Smooth muscle cell (in vitro differentiated cells): ENCODE data around the gene LRMDA. TPM values are rescaled to one million over a fixed set of nuclear protein-coding genes. Genes with fewer than 3 reads are reported as not detected.

Experiments
- DNase-seq: peaks from one replicate; lab custom pipeline; 2025; ENCODE audit not compliant: unreplicated experiment; lab: John Stamatoyannopoulos, UW
- H2AFZ ChIP-seq: fragments of 200-600 bp; sonication (generic); 2 replicates; pipeline ENCODE4 v1.6.0; 2016; ENCODE audit warnings: antibody characterized with exemption, low read depth, mild to moderate bottlenecking
- H3F3A ChIP-seq: fragments of 200-600 bp; sonication (generic); 2 replicates; pipeline ENCODE4 v1.6.0; 2017; ENCODE audit warnings: antibody characterized with exemption, low read depth
- H3K27ac ChIP-seq: fragments of 200-600 bp; sonication (generic); 2 replicates; pipeline ENCODE4 v1.5.1; 2016; ENCODE audit warnings: low read depth, mild to moderate bottlenecking
- H3K27me3 ChIP-seq: fragments of 200-600 bp; sonication (generic); 2 replicates; pipeline ENCODE4 v1.6.1; 2016; ENCODE audit warnings: low read depth, mild to moderate bottlenecking
- H3K36me3 ChIP-seq: fragments of 200-600 bp; sonication (generic); 2 replicates; pipeline ENCODE4 v1.5.1; 2016; ENCODE audit warnings: low read depth
- H3K4me1 ChIP-seq: fragments of 200-600 bp; sonication (generic); 2 replicates; pipeline ENCODE4 v1.5.1; 2016; ENCODE audit warnings: low read depth
- H3K4me2 ChIP-seq: fragments of 200-600 bp; sonication (generic); 2 replicates; pipeline ENCODE4 v1.6.0; 2016; ENCODE audit warnings: mild to moderate bottlenecking
- H3K4me3 ChIP-seq: fragments of 200-600 bp; sonication (generic); 2 replicates; pipeline ENCODE4 v1.5.1; 2016; ENCODE audit warnings: mild to moderate bottlenecking
- H3K79me2 ChIP-seq: fragments of 200-600 bp; sonication (generic); 2 replicates; pipeline ENCODE4 v1.6.0; 2016; ENCODE audit warnings: low read depth, mild to moderate bottlenecking
- H3K9ac ChIP-seq: fragments of 200-600 bp; sonication (generic); 2 replicates; pipeline ENCODE4 v1.6.0; 2016; ENCODE audit warnings: low read depth
- H3K9me3 ChIP-seq: fragments of 200-600 bp; sonication (generic); replicated peaks from 2 replicates; pipeline ENCODE4 v1.5.1; 2016; ENCODE audit warnings: low read depth
- H4K20me1 ChIP-seq: fragments of 200-600 bp; sonication (generic); 2 replicates; pipeline ENCODE4 v1.6.0; 2016; ENCODE audit warnings: low read depth
- CTCF ChIP-seq: fragments of 200-600 bp; sonication (generic); IDR thresholded peaks from 2 replicates; pipeline ENCODE4 v1.5.1; 2017; ENCODE audit warnings: borderline replicate concordance, mild to moderate bottlenecking, antibody characterized with exemption; ENCODE audit not compliant: insufficient read depth, poor library complexity, severe bottlenecking
- WGBS: methylation state at CpG from one replicate; pipeline ENCODE4 v1.1.7; 2016; ENCODE audit warnings: low lambda C conversion rate; 5-methylcytosine and 5-hydroxymethylcytosine counted together
- polyA plus RNA-seq: library from polyadenylated mRNA; unstranded; fragments of >200 nt; fragmentation: Nextera tagmentation; extraction: Ambion mirVana; gene quantifications from 2 replicates; pipeline ENCODE4 v1.2.1, GENCODE V29; 2016
- total RNA-seq: library from RNA; depleted of rRNA; stranded (reverse); fragments of >200 nt; gene quantifications from 2 replicates; pipeline ENCODE4 v1.2.3, GENCODE V29; 2014

Gene LRMDA
- total and polyA plus RNA-seq, 2 experiments from 2014 or later: 1.5 to 1.6 TPM

DNA sequence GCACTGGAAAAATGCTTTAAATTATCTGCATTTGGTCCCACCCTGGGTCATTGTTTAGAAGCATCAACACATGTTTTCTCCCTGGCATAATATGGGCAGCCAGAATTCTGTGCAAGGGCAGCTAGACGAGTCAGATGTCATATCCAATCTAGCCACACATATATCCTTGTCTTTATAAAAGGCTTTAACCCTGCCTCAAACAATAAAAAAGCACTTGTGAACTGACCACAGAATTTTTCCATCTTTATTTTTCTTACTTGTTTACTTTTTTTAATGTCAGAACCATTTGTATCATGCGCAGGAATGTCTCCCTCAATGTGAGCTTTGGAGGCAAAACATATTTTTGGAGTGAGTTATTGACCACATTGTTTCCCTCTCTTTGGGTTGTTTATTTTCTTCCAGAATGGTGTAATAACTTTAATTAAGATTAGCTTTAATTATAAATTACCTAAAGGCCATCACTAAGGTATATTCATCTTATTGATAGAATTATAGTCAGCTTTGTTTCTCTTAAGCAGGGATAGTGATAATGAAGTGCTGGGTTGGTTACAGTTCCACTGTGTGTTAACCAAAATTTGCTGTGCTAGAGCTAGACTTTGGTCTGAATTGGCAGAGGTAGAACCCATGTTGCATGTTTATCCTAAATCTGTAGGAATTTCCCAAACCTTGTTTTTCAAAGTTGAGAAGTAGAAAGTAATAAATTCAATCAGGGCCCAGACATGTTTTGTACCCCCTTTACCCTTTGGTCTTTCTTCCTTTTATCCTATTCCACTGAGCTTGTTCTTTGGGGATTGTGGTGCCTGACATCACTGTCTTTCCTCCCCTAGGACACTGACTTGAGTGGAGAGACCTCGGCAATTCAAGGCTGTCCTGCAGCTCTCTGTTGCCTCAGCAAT, 1127.8 kb downstream of the LRMDA start:
- DNase-seq: no peak
- H3K9me3 ChIP-seq: no peaks in the 10 kb centered on the region
- no peak for TF ChIP-seq CTCF
- no peak overlapping the region for H3K4me3 ChIP-seq
- no peaks in the 10 kb centered on the region for H4K20me1 ChIP-seq
- no peaks in the 10 kb centered on the region for H3K27me3 ChIP-seq
- H3K4me2 ChIP-seq: peak overlapping the region; percentile 37
- H2AFZ ChIP-seq: no peak overlapping the region
- H3K27ac ChIP-seq: peak overlapping the region; percentile 38
- H3K4me1 ChIP-seq: peaks cover 12% of the 10 kb centered on the region
- H3K36me3 ChIP-seq: no peaks in the 10 kb centered on the region
- H3F3A ChIP-seq: peaks cover 17% of the 10 kb centered on the region
- 32% methylated on average over 3 of the region's 3 CpGs for WGBS
- H3K79me2 ChIP-seq: no peaks in the 10 kb centered on the region
- H3K9ac ChIP-seq: no peak overlapping the region

DNA sequence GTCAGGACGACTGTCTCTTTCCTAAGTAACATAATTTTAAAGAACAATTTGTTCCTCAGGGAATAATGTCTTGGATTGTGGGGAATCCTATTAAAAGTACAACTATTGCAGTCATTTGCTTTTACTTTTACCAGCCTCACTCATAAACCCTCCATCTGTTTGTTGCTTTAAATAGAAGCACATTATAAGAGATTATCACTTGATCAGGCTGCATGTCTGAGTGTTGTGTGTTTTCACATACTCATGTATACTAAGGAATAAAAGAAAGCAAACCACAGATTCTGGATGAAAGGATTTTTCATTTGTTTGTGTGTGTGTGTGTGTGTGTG, 1128.4 kb downstream of the LRMDA start:
- Histone ChIP-seq H3K9me3 (no peaks in the 10 kb centered on the region), H3K79me2 (no peaks in the 10 kb centered on the region), H3F3A (peaks cover 11% of the 10 kb centered on the region), H4K20me1 (no peaks in the 10 kb centered on the region), H3K4me2 (peak overlapping the region; percentile 37), H3K27ac (peak overlapping the region; percentile 38), H3K27me3 (no peaks in the 10 kb centered on the region), H2AFZ (no peak overlapping the region), H3K9ac (no peak overlapping the region), H3K4me3 (no peak overlapping the region), H3K36me3 (no peaks in the 10 kb centered on the region), H3K4me1 (peaks cover 12% of the 10 kb centered on the region)
- WGBS: 41% methylated on average over 1 of the region's 1 CpG
- TF ChIP-seq CTCF: no peak
- DNase-seq: no peak

- TF ChIP-seq CTCF: no peak
- H3K9ac ChIP-seq: no peak overlapping the region
- no peak for DNase-seq
- no peaks in the 10 kb centered on the region for H3K9me3 ChIP-seq
- H3K27ac ChIP-seq: no peak overlapping the region
- peaks cover 11% of the 10 kb centered on the region for H3F3A ChIP-seq
- no peaks in the 10 kb centered on the region for H3K27me3 ChIP-seq
- H3K4me1 ChIP-seq: peaks cover 12% of the 10 kb centered on the region
- no peaks in the 10 kb centered on the region for H3K79me2 ChIP-seq
- H3K4me3 ChIP-seq: no peak overlapping the region
- no peaks in the 10 kb centered on the region for H4K20me1 ChIP-seq
- H3K4me2 ChIP-seq: no peak overlapping the region
- H2AFZ ChIP-seq: no peak overlapping the region
- H3K36me3 ChIP-seq: no peaks in the 10 kb centered on the region
- 98% methylated on average over 5 of the region's 5 CpGs for WGBS
Observed at GRCh38 chr10:76560338-76560737, 1128.9 kb downstream of the LRMDA start.

DNA sequence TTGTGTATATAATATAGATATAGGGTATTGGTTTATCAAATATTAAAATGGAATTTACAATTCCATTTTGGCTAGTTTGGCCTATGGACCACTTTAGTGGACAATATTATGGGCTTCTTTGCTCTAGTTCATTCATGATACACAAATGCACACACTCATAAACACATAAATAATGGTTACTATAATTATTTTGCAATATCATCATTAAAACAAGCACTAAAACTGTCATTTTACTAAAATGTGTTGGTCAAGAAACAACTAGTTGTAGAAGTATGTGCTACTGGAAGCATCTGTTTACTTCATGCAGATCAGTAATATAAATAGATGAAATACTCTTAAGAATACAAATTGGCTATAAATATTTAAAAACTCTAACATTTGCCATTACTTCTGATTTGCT, 1131.9 kb downstream of the LRMDA start:
- H3K79me2 ChIP-seq: no peaks in the 10 kb centered on the region
- no peak overlapping the region for H3K4me3 ChIP-seq
- H4K20me1 ChIP-seq: no peaks in the 10 kb centered on the region
- no peak overlapping the region for H3K4me2 ChIP-seq
- no peak overlapping the region for H2AFZ ChIP-seq
- H3K36me3 ChIP-seq: no peaks in the 10 kb centered on the region
- no peaks in the 10 kb centered on the region for H3K27me3 ChIP-seq
- no peak for DNase-seq
- peaks cover 11% of the 10 kb centered on the region for H3K4me1 ChIP-seq
- no peaks in the 10 kb centered on the region for H3K9me3 ChIP-seq
- H3K27ac ChIP-seq: no peak overlapping the region
- TF ChIP-seq CTCF: no peak
- no peak overlapping the region for H3K9ac ChIP-seq
- peaks cover 7% of the 10 kb centered on the region for H3F3A ChIP-seq
